ENCODE measurements around the gene CMTM8.

The CMTM8 gene

DNA sequence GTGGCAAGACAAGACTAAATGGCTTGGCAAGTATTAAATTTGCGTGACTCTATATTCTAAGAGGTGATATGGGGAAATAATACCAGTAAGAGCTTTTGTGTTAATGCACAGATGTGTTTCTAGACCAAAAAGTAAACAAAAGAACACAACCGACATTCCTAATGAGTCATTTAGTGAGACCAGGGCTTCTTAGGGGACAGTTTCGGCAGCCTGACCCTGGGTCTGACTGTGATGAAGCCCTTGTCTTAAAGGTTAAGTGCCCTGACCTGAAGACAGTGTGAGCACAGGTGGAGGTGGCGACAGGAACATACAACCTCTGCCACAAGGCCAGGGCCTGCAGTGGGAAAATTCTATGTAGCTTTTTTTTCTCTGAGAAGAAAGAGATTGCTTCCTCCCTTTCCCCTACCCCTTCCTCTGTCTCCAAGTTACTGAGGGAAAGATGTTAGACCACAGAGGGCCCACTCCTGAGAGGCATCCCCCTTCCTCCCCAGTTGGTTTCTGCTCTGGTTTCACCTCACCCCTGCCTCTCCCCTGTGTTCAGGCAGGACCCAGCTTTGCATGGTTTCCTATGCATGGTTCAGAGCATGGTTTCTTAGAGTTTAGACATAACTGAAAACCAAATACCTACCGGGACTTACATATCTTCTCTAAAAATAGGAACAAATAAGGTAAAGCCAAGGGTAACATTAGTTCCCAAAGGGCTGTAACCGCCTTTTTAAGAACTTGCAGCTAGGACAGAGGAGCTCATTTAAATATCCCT lies 128.3 kb downstream of the CMTM8 start:
- TF ChIP-seq REST (IDR thresholded peaks at IDR 0.05; ENCODE audit: insufficient read depth in 1 of 2, low read depth in 2 of 2, low read length in 2 of 2) (no peak), POLR2AphosphoS5 (IDR thresholded peaks at IDR 0.05; ENCODE audit: low read depth, low read length) (no peak), TAF1 (IDR thresholded peaks at IDR 0.05; ENCODE audit: borderline replicate concordance, insufficient read depth, low read length) (no peak), SIN3A (IDR thresholded peaks at IDR 0.05; ENCODE audit: borderline replicate concordance, insufficient read depth, low read length) (no peak), FOXP2 (optimal IDR thresholded peaks at IDR 0.05; ENCODE audit: borderline replicate concordance, extremely low read depth, extremely low read length, insufficient read depth) (no peak)

- TF ChIP-seq SIN3A (IDR thresholded peaks at IDR 0.05; ENCODE audit: borderline replicate concordance, insufficient read depth, low read length) (no peak), POLR2AphosphoS5 (IDR thresholded peaks at IDR 0.05; ENCODE audit: low read depth, low read length) (no peak), TAF1 (IDR thresholded peaks at IDR 0.05; ENCODE audit: borderline replicate concordance, insufficient read depth, low read length) (no peak), FOXP2 (optimal IDR thresholded peaks at IDR 0.05; ENCODE audit: borderline replicate concordance, extremely low read depth, extremely low read length, insufficient read depth) (no peak)
Measured at GRCh38 chr3:32367442-32367841, 129.0 kb downstream of the CMTM8 start.

GRCh38 chr3:32371461-32372212 lies 133.2 kb downstream of the CMTM8 start:
- TF ChIP-seq POLR2AphosphoS5 (IDR thresholded peaks at IDR 0.05; ENCODE audit: low read depth, low read length) (no peak), REST (IDR thresholded peaks at IDR 0.05; ENCODE audit: insufficient read depth in 1 of 2, low read depth in 2 of 2, low read length in 2 of 2) (no peak), FOXP2 (optimal IDR thresholded peaks at IDR 0.05; ENCODE audit: borderline replicate concordance, extremely low read depth, extremely low read length, insufficient read depth) (no peak)

GRCh38 chr3:32372213-32372490 lies 133.7 kb downstream of the CMTM8 start:
- TF ChIP-seq POLR2AphosphoS5 (IDR thresholded peaks at IDR 0.05; ENCODE audit: low read depth, low read length) (no peak), REST (IDR thresholded peaks at IDR 0.05; ENCODE audit: insufficient read depth in 1 of 2, low read depth in 2 of 2, low read length in 2 of 2) (no peak), TAF1 (IDR thresholded peaks at IDR 0.05; ENCODE audit: borderline replicate concordance, insufficient read depth, low read length) (no peak), FOXP2 (optimal IDR thresholded peaks at IDR 0.05; ENCODE audit: borderline replicate concordance, extremely low read depth, extremely low read length, insufficient read depth) (no peak), SIN3A (IDR thresholded peaks at IDR 0.05; ENCODE audit: borderline replicate concordance, insufficient read depth, low read length) (no peak)

- TF ChIP-seq SIN3A (IDR thresholded peaks at IDR 0.05; ENCODE audit: borderline replicate concordance, insufficient read depth, low read length) (no peak), REST (IDR thresholded peaks at IDR 0.05; ENCODE audit: insufficient read depth in 1 of 2, low read depth in 2 of 2, low read length in 2 of 2) (no peak)
Measured at GRCh38 chr3:32373276-32373675, 134.8 kb downstream of the CMTM8 start.
